Adipose tissue (tissue), 3 donors: ENCODE results near the gene NRCAM. TPM values are rescaled to one million over a fixed set of nuclear protein-coding genes. Genes with fewer than 3 reads are reported as not detected.
"Not testable (repeated sequence)": the region's sequence is repeated elsewhere in the genome, so short reads cannot be mapped to it uniquely, and the experiment has no call there.

ENCODE experiments used
- H3K27ac ChIP-seq: one replicate; pipeline ENCODE4 v1.5.1; 2013; ENCODE audit warnings: low read depth, low read length
- WGBS, 3 donors: extraction: QIAGEN DNeasy Blood & Tissue Kit; methylation state at CpG; one replicate each; pipeline ENCODE4 v1.1.7; 2013; 5-methylcytosine and 5-hydroxymethylcytosine counted together
- polyA plus RNA-seq, 3 donors: library from polyadenylated mRNA; stranded (reverse); fragments of 200-250 nt; gene quantifications; one replicate each; pipeline ENCODE4 v1.2.3, GENCODE V29; 2013
- donor health status: healthy with polysubstance abuse.
- donor health status: Bipolar disorder and iron deficiency.
- donor health status: healthy.

NRCAM gene
- polyA plus RNA-seq = 1 to 10 TPM; 2.5 to 10.0 (median 2.6) TPM

GRCh38 chr7:108455998-108456677, at the start of gene NRCAM:
Gene NRCAM (minus strand): TSS chr7:108456436. CDS start chr7:108240064, 216,372 bp downstream.
- no peak within 1 kb of the TSS for H3K27ac ChIP-seq
- WGBS, 3 donors = 1% methylated on average over 57 to 81 of the region's 81 CpGs

GRCh38 chr7:108504576-108504975, 48.3 kb upstream of the NRCAM start:
- H3K27ac ChIP-seq = not testable (repeated sequence)
- 95 to 96% (median 96%) methylated on average over 3 of the region's 3 CpGs for WGBS, 3 donors

- 73 to 90% (median 73%) methylated on average over 5 of the region's 5 CpGs for whole genome bisulfite sequencing, 3 donors
- H3K27ac ChIP-seq = peak overlapping the region; percentile 2
These were observed 47.1 kb upstream of the NRCAM start for GRCh38 chr7:108503112-108504026.

- WGBS, 3 donors = 89 to 100% (median 98%) methylated on average over 1 of the region's 1 CpG
- H3K27ac ChIP-seq = no peak overlapping the region
These were observed 43.3 kb upstream of the NRCAM start for GRCh38 chr7:108499566-108499965.

GRCh38 chr7:108498481-108498880, 42.2 kb upstream of the NRCAM start:
- WGBS, 3 donors = 79 to 93% (median 84%) methylated on average over 6 of the region's 6 CpGs
- no peak overlapping the region for H3K27ac ChIP-seq

- 88 to 90% (median 88%) methylated on average over 3 of the region's 3 CpGs for WGBS, 3 donors
- no peak overlapping the region for H3K27ac ChIP-seq
These were observed 41.0 kb upstream of the NRCAM start for GRCh38 chr7:108497082-108497725.

GRCh38 chr7:108492742-108493141, 36.5 kb upstream of the NRCAM start:
- no peak overlapping the region for H3K27ac ChIP-seq
- WGBS, 3 donors = 84 to 96% (median 86%) methylated on average over 4 of the region's 4 CpGs

GRCh38 chr7:108488768-108489538, 32.7 kb upstream of the NRCAM start:
- WGBS, 3 donors = 67 to 92% (median 91%) methylated on average over 4 of the region's 4 CpGs

GRCh38 chr7:108487646-108488045, 31.4 kb upstream of the NRCAM start:
- no peak overlapping the region for H3K27ac ChIP-seq

More at GRCh38 chr7:108488768-108489538, 32.7 kb upstream of the NRCAM start:
- no peak overlapping the region for H3K27ac ChIP-seq

- WGBS, 3 donors = 87 to 92% (median 89%) methylated on average over 5 of the region's 5 CpGs
- no peak overlapping the region for H3K27ac ChIP-seq
These were observed 30.2 kb upstream of the NRCAM start for GRCh38 chr7:108486291-108486966.

GRCh38 chr7:108484137-108484536, 27.9 kb upstream of the NRCAM start:
- H3K27ac ChIP-seq = no peak overlapping the region
- WGBS, 3 donors = 74 to 100% (median 86%) methylated on average over 1 of the region's 1 CpG

GRCh38 chr7:108480311-108480710, 24.1 kb upstream of the NRCAM start:
- no peak overlapping the region for H3K27ac ChIP-seq
- 91 to 97% (median 97%) methylated on average over 5 of the region's 5 CpGs for WGBS, 3 donors

- no peak overlapping the region for H3K27ac ChIP-seq
- 97 to 100% (median 99%) methylated on average over 2 of the region's 2 CpGs for WGBS, 3 donors
These were observed 23.5 kb upstream of the NRCAM start for GRCh38 chr7:108479751-108480150.

- 93 to 95% (median 94%) methylated on average over 5 of the region's 5 CpGs for WGBS, 3 donors
- H3K27ac ChIP-seq = no peak overlapping the region
These were observed 22.9 kb upstream of the NRCAM start for GRCh38 chr7:108479118-108479517.

GRCh38 chr7:108468246-108468645, 12.0 kb upstream of the NRCAM start:
- H3K27ac ChIP-seq = no peak overlapping the region
- WGBS, 3 donors = 66 to 76% (median 75%) methylated on average over 4 of the region's 4 CpGs

GRCh38 chr7:108467391-108467790, 11.2 kb upstream of the NRCAM start:
- WGBS, 3 donors = 50 to 63% (median 56%) methylated on average over 2 of the region's 2 CpGs

GRCh38 chr7:108466322-108466721, 10.1 kb upstream of the NRCAM start:
- not testable (repeated sequence) for H3K27ac ChIP-seq
- WGBS, 3 donors = 67 to 93% (median 67%) methylated on average over 2 of the region's 2 CpGs

More at GRCh38 chr7:108467391-108467790, 11.2 kb upstream of the NRCAM start:
- H3K27ac ChIP-seq = no peak overlapping the region

- no peak overlapping the region for H3K27ac ChIP-seq
- 90 to 99% (median 96%) methylated on average over 2 of the region's 2 CpGs for WGBS, 3 donors
These were observed 8.5 kb upstream of the NRCAM start for GRCh38 chr7:108464743-108465142.
